ENCODE results near the gene LRBA.

LRBA gene

DNA sequence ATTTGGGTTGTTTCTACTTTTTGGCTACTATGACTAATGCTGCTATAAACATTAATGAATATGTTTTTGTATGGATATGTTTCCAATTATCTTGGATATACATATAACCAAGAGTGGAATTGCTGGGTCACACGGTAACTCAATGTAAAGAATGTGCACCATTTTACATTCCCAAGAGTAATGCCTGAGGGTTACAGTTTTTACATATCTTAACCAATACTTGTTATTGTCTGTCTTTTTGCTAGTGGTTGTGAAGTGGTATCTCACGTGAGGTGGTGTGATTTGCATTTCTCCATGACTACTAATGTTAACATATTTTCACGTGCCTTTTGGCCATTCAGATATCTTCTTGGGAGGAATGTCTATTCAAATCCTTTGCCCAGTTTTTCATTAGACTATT, 633.5 kb downstream of the LRBA start:
- Histone ChIP-seq H3K4me3 (ENCODE audit: low read length in 2 of 2) (no peak overlapping the region), H3K27ac (ENCODE audit: low read length) (no peak overlapping the region), H3K9me3 (ENCODE audit: control insufficient read depth in 2 of 2, low read length in 2 of 2) (no peaks in the 10 kb centered on the region), H3K9ac (ENCODE audit: low read length in 2 of 2) (no peak overlapping the region), H3K4me1 (ENCODE audit: control insufficient read depth, insufficient read depth, low read length) (peaks cover 5% of the 10 kb centered on the region), H3K36me3 (ENCODE audit: control insufficient read depth in 2 of 2, insufficient read depth in 2 of 2, low read length in 2 of 2) (no peaks in the 10 kb centered on the region), H3K27me3 (ENCODE audit: control insufficient read depth in 1 of 2, insufficient read depth in 2 of 2, low read length in 2 of 2) (no peaks in the 10 kb centered on the region)

DNA sequence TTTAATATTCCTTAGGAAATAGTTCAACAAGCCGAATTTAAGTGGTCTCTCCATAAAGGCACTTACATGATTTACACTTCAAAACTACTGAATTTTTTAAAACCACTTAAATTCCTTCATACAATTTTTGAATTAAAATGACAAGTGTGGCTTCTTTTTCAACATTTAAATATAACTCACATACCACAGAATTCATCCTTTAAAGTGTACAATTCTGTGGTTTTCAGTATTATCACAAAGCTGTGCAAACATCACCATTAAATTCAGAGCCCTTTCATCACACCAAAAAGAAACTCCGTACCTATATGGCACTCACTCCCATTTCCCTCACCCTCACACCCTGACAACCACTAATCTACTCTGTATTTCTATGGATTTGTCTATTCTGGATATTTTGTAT, 634.0 kb downstream of the LRBA start:
- peaks cover 5% of the 10 kb centered on the region for H3K4me1 ChIP-seq (ENCODE audit: control insufficient read depth, insufficient read depth, low read length)
- no peak overlapping the region for H3K9ac ChIP-seq (ENCODE audit: low read length in 2 of 2)
- H3K27me3 ChIP-seq (ENCODE audit: control insufficient read depth in 1 of 2, insufficient read depth in 2 of 2, low read length in 2 of 2): no peaks in the 10 kb centered on the region
- H3K27ac ChIP-seq (ENCODE audit: low read length): no peak overlapping the region
- H3K36me3 ChIP-seq (ENCODE audit: control insufficient read depth in 2 of 2, insufficient read depth in 2 of 2, low read length in 2 of 2): no peaks in the 10 kb centered on the region
- H3K9me3 ChIP-seq (ENCODE audit: control insufficient read depth in 2 of 2, low read length in 2 of 2): no peaks in the 10 kb centered on the region
- H3K4me3 ChIP-seq (ENCODE audit: low read length in 2 of 2): no peak overlapping the region

DNA sequence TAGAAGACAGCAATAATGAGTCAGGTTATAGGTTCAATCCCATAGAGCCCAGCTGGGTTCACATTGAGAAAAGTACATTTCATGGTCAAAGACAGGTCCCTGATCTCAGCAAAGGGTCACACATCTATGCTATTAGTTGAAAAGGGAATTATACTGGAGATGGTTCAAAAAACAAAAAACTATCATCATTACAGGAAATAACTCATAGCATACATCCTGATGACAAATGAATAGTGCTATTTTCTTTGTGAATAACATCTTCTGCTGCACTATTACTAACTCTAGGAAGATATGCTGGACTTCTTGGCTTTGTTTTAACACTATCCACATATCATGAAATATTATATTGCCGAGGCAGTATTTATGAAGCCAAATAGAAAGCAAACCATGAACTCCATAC, 635.6 kb downstream of the LRBA start:
- Histone ChIP-seq H3K4me1 (ENCODE audit: control insufficient read depth, insufficient read depth, low read length) (no peaks in the 10 kb centered on the region), H3K36me3 (ENCODE audit: control insufficient read depth in 2 of 2, insufficient read depth in 2 of 2, low read length in 2 of 2) (no peaks in the 10 kb centered on the region), H3K9me3 (ENCODE audit: control insufficient read depth in 2 of 2, low read length in 2 of 2) (no peaks in the 10 kb centered on the region), H3K27ac (ENCODE audit: low read length) (no peak overlapping the region), H3K9ac (ENCODE audit: low read length in 2 of 2) (no peak overlapping the region), H3K4me3 (ENCODE audit: low read length in 2 of 2) (no peak overlapping the region), H3K27me3 (ENCODE audit: control insufficient read depth in 1 of 2, insufficient read depth in 2 of 2, low read length in 2 of 2) (no peaks in the 10 kb centered on the region)

- H3K4me3 ChIP-seq (ENCODE audit: low read length in 2 of 2): no peak overlapping the region
- H3K4me1 ChIP-seq (ENCODE audit: control insufficient read depth, insufficient read depth, low read length): no peaks in the 10 kb centered on the region
- no peaks in the 10 kb centered on the region for H3K36me3 ChIP-seq (ENCODE audit: control insufficient read depth in 2 of 2, insufficient read depth in 2 of 2, low read length in 2 of 2)
- no peaks in the 10 kb centered on the region for H3K27me3 ChIP-seq (ENCODE audit: control insufficient read depth in 1 of 2, insufficient read depth in 2 of 2, low read length in 2 of 2)
- H3K9ac ChIP-seq (ENCODE audit: low read length in 2 of 2): no peak overlapping the region
- no peak overlapping the region for H3K27ac ChIP-seq (ENCODE audit: low read length)
- H3K9me3 ChIP-seq (ENCODE audit: control insufficient read depth in 2 of 2, low read length in 2 of 2): no peaks in the 10 kb centered on the region
Measured at GRCh38 chr4:150375025-150375424, 640.1 kb downstream of the LRBA start.

DNA sequence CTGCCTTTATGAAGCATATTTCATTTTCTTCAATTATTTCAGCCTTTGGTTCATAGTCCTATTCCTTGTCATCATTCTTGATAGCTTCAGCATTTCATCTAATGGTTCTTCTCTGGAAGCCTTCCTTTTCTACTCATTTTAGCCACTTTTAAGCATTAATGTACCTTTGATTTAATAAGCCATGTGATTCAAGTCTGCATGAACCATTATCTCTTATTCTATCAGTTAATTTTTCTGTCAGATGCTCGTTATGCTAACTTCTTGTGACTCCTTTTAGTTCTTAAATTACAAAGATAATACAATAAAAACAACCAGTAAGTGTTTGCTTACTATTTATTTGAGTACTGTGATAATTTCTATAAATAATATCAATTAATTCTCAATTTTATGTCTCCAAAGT, 643.2 kb downstream of the LRBA start:
- no peaks in the 10 kb centered on the region for H3K36me3 ChIP-seq (ENCODE audit: control insufficient read depth in 2 of 2, insufficient read depth in 2 of 2, low read length in 2 of 2)
- H3K4me1 ChIP-seq (ENCODE audit: control insufficient read depth, insufficient read depth, low read length): no peaks in the 10 kb centered on the region
- no peaks in the 10 kb centered on the region for H3K9me3 ChIP-seq (ENCODE audit: control insufficient read depth in 2 of 2, low read length in 2 of 2)
- no peaks in the 10 kb centered on the region for H3K27me3 ChIP-seq (ENCODE audit: control insufficient read depth in 1 of 2, insufficient read depth in 2 of 2, low read length in 2 of 2)
- no peak overlapping the region for H3K9ac ChIP-seq (ENCODE audit: low read length in 2 of 2)
- no peak overlapping the region for H3K27ac ChIP-seq (ENCODE audit: low read length)
- no peak overlapping the region for H3K4me3 ChIP-seq (ENCODE audit: low read length in 2 of 2)

DNA sequence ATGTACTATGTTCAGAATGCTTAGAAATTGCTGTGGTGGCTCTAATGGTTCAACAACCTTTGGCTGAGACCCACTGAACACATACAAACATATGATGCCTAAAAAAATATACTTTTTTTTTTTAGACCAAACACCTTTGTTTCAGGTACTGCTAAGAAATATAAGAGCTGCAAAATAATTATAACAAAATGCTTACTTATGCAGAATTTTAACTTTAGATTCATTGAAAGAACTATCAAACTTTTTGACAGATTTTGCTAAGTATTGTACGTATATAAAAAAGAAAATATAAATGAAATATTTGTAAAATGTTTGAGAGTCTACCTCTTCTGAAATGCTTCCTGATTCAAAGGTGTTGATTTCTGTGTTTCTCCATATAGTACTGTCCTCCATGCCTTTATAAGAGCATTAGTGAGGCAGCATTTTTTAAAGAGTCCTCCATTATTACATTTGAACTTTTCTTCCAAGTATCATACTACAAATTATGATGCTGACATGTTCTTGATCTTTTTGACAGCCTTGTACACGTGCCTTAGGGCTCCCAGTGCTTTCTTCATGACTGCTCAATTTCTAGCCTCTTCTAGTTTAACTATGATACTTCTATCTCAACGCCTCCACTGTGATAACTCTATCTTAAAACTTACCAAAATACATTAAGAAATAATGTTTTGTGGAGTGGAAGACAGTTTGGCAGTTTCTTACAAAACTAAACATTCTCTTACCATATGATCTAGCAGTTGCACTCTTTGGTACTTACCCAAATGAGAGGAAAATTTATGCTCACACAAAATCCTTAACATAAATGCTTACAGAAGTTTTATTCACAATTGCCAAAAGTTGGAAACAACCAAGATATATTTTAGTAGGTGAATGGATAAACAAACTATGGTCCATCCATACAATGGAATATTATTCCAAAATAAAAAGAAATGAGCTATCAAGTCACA, 645.4 kb downstream of the LRBA start:
- Histone ChIP-seq H3K4me1 (ENCODE audit: control insufficient read depth, insufficient read depth, low read length) (peaks cover 5% of the 10 kb centered on the region), H3K4me3 (ENCODE audit: low read length in 2 of 2) (no peak overlapping the region), H3K9me3 (ENCODE audit: control insufficient read depth in 2 of 2, low read length in 2 of 2) (no peaks in the 10 kb centered on the region), H3K27ac (ENCODE audit: low read length) (no peak overlapping the region), H3K36me3 (ENCODE audit: control insufficient read depth in 2 of 2, insufficient read depth in 2 of 2, low read length in 2 of 2) (no peaks in the 10 kb centered on the region), H3K27me3 (ENCODE audit: control insufficient read depth in 1 of 2, insufficient read depth in 2 of 2, low read length in 2 of 2) (no peaks in the 10 kb centered on the region), H3K9ac (ENCODE audit: low read length in 2 of 2) (no peak overlapping the region)

DNA sequence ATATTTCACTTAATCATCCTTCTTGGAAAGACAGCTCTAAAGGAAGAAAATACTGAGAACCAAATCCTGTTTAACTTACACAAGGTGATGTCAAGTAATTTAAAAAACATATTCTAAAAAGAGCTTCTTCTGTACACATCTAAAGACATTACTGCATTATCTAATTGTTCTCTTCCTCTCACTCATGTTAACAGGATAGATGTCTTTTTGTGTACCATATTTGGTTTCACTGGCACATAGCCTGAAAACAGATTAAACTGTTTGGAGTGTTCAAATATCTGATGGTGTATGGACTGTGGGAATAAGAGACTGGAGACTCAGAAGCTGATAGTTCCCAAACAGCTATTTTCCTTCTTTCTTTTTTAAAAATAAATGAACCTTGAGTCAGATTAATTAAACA, 646.4 kb downstream of the LRBA start:
- H3K9me3 ChIP-seq (ENCODE audit: control insufficient read depth in 2 of 2, low read length in 2 of 2): no peaks in the 10 kb centered on the region
- no peak overlapping the region for H3K27ac ChIP-seq (ENCODE audit: low read length)
- H3K27me3 ChIP-seq (ENCODE audit: control insufficient read depth in 1 of 2, insufficient read depth in 2 of 2, low read length in 2 of 2): no peaks in the 10 kb centered on the region
- H3K4me3 ChIP-seq (ENCODE audit: low read length in 2 of 2): no peak overlapping the region
- no peak overlapping the region for H3K9ac ChIP-seq (ENCODE audit: low read length in 2 of 2)
- H3K4me1 ChIP-seq (ENCODE audit: control insufficient read depth, insufficient read depth, low read length): peaks cover 5% of the 10 kb centered on the region
- H3K36me3 ChIP-seq (ENCODE audit: control insufficient read depth in 2 of 2, insufficient read depth in 2 of 2, low read length in 2 of 2): no peaks in the 10 kb centered on the region

- H3K36me3 ChIP-seq (ENCODE audit: control insufficient read depth in 2 of 2, insufficient read depth in 2 of 2, low read length in 2 of 2): no peaks in the 10 kb centered on the region
Measured at GRCh38 chr4:150367326-150367725, 647.8 kb downstream of the LRBA start.

GRCh38 chr4:150366487-150366999, 648.5 kb downstream of the LRBA start:
- no peak overlapping the region for H3K27ac ChIP-seq (ENCODE audit: low read length)
- H3K4me1 ChIP-seq (ENCODE audit: control insufficient read depth, insufficient read depth, low read length): peaks cover 5% of the 10 kb centered on the region
- no peaks in the 10 kb centered on the region for H3K36me3 ChIP-seq (ENCODE audit: control insufficient read depth in 2 of 2, insufficient read depth in 2 of 2, low read length in 2 of 2)
- H3K9me3 ChIP-seq (ENCODE audit: control insufficient read depth in 2 of 2, low read length in 2 of 2): no peaks in the 10 kb centered on the region
- no peak overlapping the region for H3K9ac ChIP-seq (ENCODE audit: low read length in 2 of 2)
- H3K27me3 ChIP-seq (ENCODE audit: control insufficient read depth in 1 of 2, insufficient read depth in 2 of 2, low read length in 2 of 2): no peaks in the 10 kb centered on the region
- H3K4me3 ChIP-seq (ENCODE audit: low read length in 2 of 2): no peak overlapping the region

More at GRCh38 chr4:150367326-150367725, 647.8 kb downstream of the LRBA start:
- H3K4me1 ChIP-seq (ENCODE audit: control insufficient read depth, insufficient read depth, low read length): peaks cover 5% of the 10 kb centered on the region
- H3K27ac ChIP-seq (ENCODE audit: low read length): no peak overlapping the region
- H3K9me3 ChIP-seq (ENCODE audit: control insufficient read depth in 2 of 2, low read length in 2 of 2): no peaks in the 10 kb centered on the region
- H3K4me3 ChIP-seq (ENCODE audit: low read length in 2 of 2): no peak overlapping the region
- no peaks in the 10 kb centered on the region for H3K27me3 ChIP-seq (ENCODE audit: control insufficient read depth in 1 of 2, insufficient read depth in 2 of 2, low read length in 2 of 2)
- H3K9ac ChIP-seq (ENCODE audit: low read length in 2 of 2): no peak overlapping the region

DNA sequence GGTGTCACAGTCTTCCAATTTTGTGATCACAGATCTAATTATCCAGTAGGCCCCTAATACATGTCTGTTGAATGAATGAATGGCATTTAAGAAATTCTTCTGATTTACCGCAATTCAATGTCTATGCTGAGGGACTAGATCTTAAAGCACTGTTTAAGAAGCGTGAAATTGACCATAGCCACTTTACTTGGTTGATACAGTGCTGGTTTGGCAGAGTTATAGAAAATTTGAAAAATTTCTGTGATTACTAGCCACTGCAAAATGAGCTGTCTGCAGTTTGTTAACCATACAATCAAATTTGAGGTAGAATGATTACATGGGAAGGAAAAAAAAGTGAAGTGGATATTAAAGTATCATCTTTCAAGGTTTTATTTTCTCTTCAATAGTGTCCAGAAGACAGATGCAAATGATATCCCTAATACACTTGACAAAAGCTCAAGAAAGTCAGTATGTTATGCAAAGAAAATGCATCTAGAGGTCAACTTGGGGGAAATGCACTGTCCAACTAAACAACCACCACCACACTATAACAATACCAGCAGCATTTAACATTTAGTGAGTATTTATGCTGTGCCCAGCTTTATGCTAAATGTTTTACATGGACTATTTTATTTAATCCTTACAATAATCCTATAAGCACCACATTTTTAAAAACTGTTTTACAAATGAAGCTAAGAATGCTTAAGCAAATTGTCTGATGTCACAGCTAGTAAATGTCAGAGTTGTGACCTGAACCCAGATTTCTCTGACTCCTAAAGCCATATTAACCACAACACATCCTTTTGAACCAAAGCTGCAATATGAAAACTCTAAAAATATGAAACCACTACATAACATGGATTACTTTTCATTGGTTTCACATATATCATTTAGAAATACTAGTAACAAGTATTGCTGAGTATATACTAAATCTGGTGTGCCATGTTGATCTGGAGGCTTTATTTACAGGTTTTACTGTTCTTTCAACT, 651.1 kb downstream of the LRBA start:
- no peak overlapping the region for H3K4me3 ChIP-seq (ENCODE audit: low read length in 2 of 2)
- H3K27ac ChIP-seq (ENCODE audit: low read length): no peak overlapping the region
- no peaks in the 10 kb centered on the region for H3K9me3 ChIP-seq (ENCODE audit: control insufficient read depth in 2 of 2, low read length in 2 of 2)
- H3K9ac ChIP-seq (ENCODE audit: low read length in 2 of 2): no peak overlapping the region
- H3K36me3 ChIP-seq (ENCODE audit: control insufficient read depth in 2 of 2, insufficient read depth in 2 of 2, low read length in 2 of 2): no peaks in the 10 kb centered on the region
- no peaks in the 10 kb centered on the region for H3K27me3 ChIP-seq (ENCODE audit: control insufficient read depth in 1 of 2, insufficient read depth in 2 of 2, low read length in 2 of 2)
- H3K4me1 ChIP-seq (ENCODE audit: control insufficient read depth, insufficient read depth, low read length): peaks cover 5% of the 10 kb centered on the region

All from stomach smooth muscle (tissue), 2 donors.